ENCODE data around the gene OTUB2. TPM values are rescaled to one million over a fixed set of nuclear protein-coding genes. Genes with fewer than 3 reads are reported as not detected.

Gene OTUB2
- total and polyA plus RNA-seq, 2 of the 8 experiments (the other 6 are each of a cell fraction or from before 2014, with no cell fraction given) = 2.2 to 4.2 TPM

- peaks cover 31 to 78% (median 54%) of the 10 kb centered on the region in 4 experiments for H3K36me3 ChIP-seq (ENCODE audit: control insufficient read depth in 2 of 4, insufficient read depth in 4 of 4, low read length in 3 of 4)
- 86% methylated on average over 3 of the region's 3 CpGs; no CpG with 5 or more reads in 1 of the 2 experiments for WGBS, 2 experiments (ENCODE audit: extremely low coverage in 1 of 2, insufficient coverage in 1 of 2, insufficient read length in 1 of 2, insufficient replicate concordance in 2 of 2, low coverage in 1 of 2, low lambda C conversion rate in 2 of 2, missing lambda C conversion rate in 1 of 2)
- H2BK5ac ChIP-seq (ENCODE audit: low read depth, low read length) = no peak overlapping the region
- no peak overlapping the region for H3K14ac ChIP-seq (ENCODE audit: insufficient read length)
- ChIA-PET CTCF (ENCODE audit: partially characterized antibody) (interaction anchor here (0.7 to 17.4 kb wide), 20 partner anchors 9 to 255 kb away, joined by 3 to 148 read pairs (median 6); partner anchors contain the start of genes DDX24, IFI27L1 and IFI27L2), POLR2A (ENCODE audit: partially characterized antibody) (interaction anchor here (1.3 to 1.5 kb wide), 3 partner anchors 9 to 16 kb away, joined by 3 to 6 read pairs (median 5); no protein-coding TSS in a partner anchor)
- no peak for TF ChIP-seq TCF12 (IDR thresholded peaks at IDR 0.05; ENCODE audit: low read depth, low read length)
- TF ChIP-seq, protein P1, sequence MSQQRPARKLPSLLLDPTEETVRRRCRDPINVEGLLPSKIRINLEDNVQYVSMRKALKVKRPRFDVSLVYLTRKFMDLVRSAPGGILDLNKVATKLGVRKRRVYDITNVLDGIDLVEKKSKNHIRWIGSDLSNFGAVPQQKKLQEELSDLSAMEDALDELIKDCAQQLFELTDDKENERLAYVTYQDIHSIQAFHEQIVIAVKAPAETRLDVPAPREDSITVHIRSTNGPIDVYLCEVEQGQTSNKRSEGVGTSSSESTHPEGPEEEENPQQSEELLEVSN (IDR thresholded peaks at IDR 0.05) = no peak
- no peak for TF ChIP-seq POLR2AphosphoS5 (IDR thresholded peaks at IDR 0.05; ENCODE audit: low read depth, low read length)
- TF ChIP-seq JUN (IDR thresholded peaks at IDR 0.05; ENCODE audit: low read depth, low read length) = no peak
- no peak for TF ChIP-seq RAD21 (IDR thresholded peaks at IDR 0.05 in 1 of 2, conservative IDR thresholded peaks at IDR 0.05 in 1 of 2; ENCODE audit: low read depth in 2 of 2, low read length in 2 of 2)
- no peak for TF ChIP-seq YY1 (IDR thresholded peaks at IDR 0.05; ENCODE audit: low read depth, low read length)
- TF ChIP-seq MAFK (IDR thresholded peaks at IDR 0.05; ENCODE audit: low read depth, low read length) = no peak
- no peak overlapping the region for H4K8ac ChIP-seq (ENCODE audit: extremely low read depth, insufficient read depth, low read length)
- H3K4me3 ChIP-seq (ENCODE audit: extremely low read depth in 1 of 4, insufficient read depth in 2 of 4, low read depth in 3 of 4, low read length in 4 of 4) = no peak overlapping the region
- no peak overlapping the region for H3K4ac ChIP-seq (replicated peaks; ENCODE audit: insufficient read length, low read depth, low read length)
- no peak overlapping the region for H2AK5ac ChIP-seq (ENCODE audit: low read depth, low read length)
- H3K79me2 ChIP-seq (ENCODE audit: control insufficient read depth in 1 of 2, insufficient read depth in 2 of 2, low read length in 2 of 2) = no peaks in the 10 kb centered on the region
- no peaks in the 10 kb centered on the region for H3K9me3 ChIP-seq (ENCODE audit: insufficient read depth in 2 of 2, low read depth in 1 of 2, low read length in 1 of 2)
- H4K91ac ChIP-seq (replicated peaks; ENCODE audit: insufficient read length, low read length) = no peak overlapping the region
- no peak overlapping the region for H2BK15ac ChIP-seq (ENCODE audit: low read length)
- no peak overlapping the region for H3K4me2 ChIP-seq (ENCODE audit: insufficient read depth in 1 of 2, low read depth in 2 of 2, low read length in 2 of 2)
- no peak overlapping the region for H4K5ac ChIP-seq (ENCODE audit: insufficient read length, low read depth, low read length)
- H2BK20ac ChIP-seq (ENCODE audit: low read length) = no peak overlapping the region
- no peak overlapping the region for H3K18ac ChIP-seq (ENCODE audit: extremely low read depth, low read length)
- H2BK12ac ChIP-seq (ENCODE audit: low read depth, low read length) = no peak overlapping the region
- H3K9ac ChIP-seq (replicated peaks in 1 of 4; ENCODE audit: extremely low read depth in 1 of 4, low read depth in 3 of 4, low read length in 3 of 4) = no peak overlapping the region
- no peaks in the 10 kb centered on the region for H3K23me2 ChIP-seq (ENCODE audit: low read depth, low read length)
- H2AFZ ChIP-seq (ENCODE audit: low read length) = no peak overlapping the region
- H3K56ac ChIP-seq (replicated peaks; ENCODE audit: insufficient read length, low read depth, low read length) = no peak overlapping the region
- no peaks in the 10 kb centered on the region; a peak in 1 of 7 replicates for H3K4me1 ChIP-seq (replicated peaks in 1 of 4; ENCODE audit: control insufficient read depth in 3 of 4, insufficient read depth in 4 of 4, low read length in 3 of 4)
- no peaks in the 10 kb centered on the region; the same call in 1 of the 2 replicates for H3K79me1 ChIP-seq (ENCODE audit: low read depth, low read length)
- peaks cover 2 to 7% of the 10 kb centered on the region in 2 experiments for H4K20me1 ChIP-seq (replicated peaks in 1 of 2; ENCODE audit: control insufficient read depth in 1 of 2, insufficient read depth in 2 of 2, low read length in 2 of 2)
- no peak overlapping the region for H3K27ac ChIP-seq (ENCODE audit: low read depth, low read length)
- FAIRE-seq = no peak
- no peak overlapping the region for H3K23ac ChIP-seq (ENCODE audit: insufficient read length)
- no peaks in the 10 kb centered on the region for H3K27me3 ChIP-seq (replicated peaks in 1 of 4; ENCODE audit: control insufficient read depth in 3 of 4, extremely low read depth in 1 of 4, insufficient read depth in 3 of 4, low read length in 3 of 4)
- H2BK120ac ChIP-seq (replicated peaks; ENCODE audit: low read depth, low read length) = no peak overlapping the region
- peak in 1 of 2 experiments; percentile 37 for DNase-seq (ENCODE audit: low read depth in 1 of 2, low spot score in 2 of 2)
These were observed 25.6 kb downstream of the OTUB2 start for GRCh38 chr14:94051779-94052178.

Measured in H1 (cell line).